Endodermal cell (in vitro differentiated cells): ENCODE measurements around the gene PTPRS. TPM values are rescaled to one million over a fixed set of nuclear protein-coding genes. Genes with fewer than 3 reads are reported as not detected.

Experiments used
- DNase-seq: peaks from one replicate; pipeline ENCODE4 v3.0.0-alpha.2; 2017
- H3K27ac ChIP-seq: 2 replicates; pipeline ENCODE4 v1.5.1; 2013; ENCODE audit warnings: mild to moderate bottlenecking, low read depth, low read length, moderate library complexity
- H3K27me3 ChIP-seq: 2 replicates; pipeline ENCODE4 v1.6.1; 2013; ENCODE audit warnings: mild to moderate bottlenecking, low read length, moderate library complexity; ENCODE audit not compliant: insufficient read depth, control insufficient read depth, poor library complexity, severe bottlenecking
- H3K36me3 ChIP-seq: 2 replicates; pipeline ENCODE4 v1.7.0; 2013; ENCODE audit warnings: mild to moderate bottlenecking, low read length, moderate library complexity; ENCODE audit not compliant: control insufficient read depth, insufficient read depth
- H3K4me1 ChIP-seq: one replicate; pipeline ENCODE4 v1.7.0; 2013; ENCODE audit warnings: low read length; ENCODE audit not compliant: control insufficient read depth, insufficient read depth
- H3K4me3 ChIP-seq: 2 replicates; pipeline ENCODE4 v1.5.1; 2013; ENCODE audit warnings: mild to moderate bottlenecking, low read length, moderate library complexity
- H3K9ac ChIP-seq: 2 replicates; pipeline ENCODE4 v1.6.1; 2013; ENCODE audit warnings: mild to moderate bottlenecking, low read length, moderate library complexity; ENCODE audit not compliant: poor library complexity, severe bottlenecking; ENCODE audit errors: extremely low read depth
- H3K9me3 ChIP-seq: 2 replicates; pipeline ENCODE4 v1.6.1; 2013; ENCODE audit warnings: mild to moderate bottlenecking, low read length, moderate library complexity; ENCODE audit not compliant: control insufficient read depth
- H3K27ac Mint-ChIP-seq: 2 replicates; pipeline ENCODE4 v1.8.0; 2020; ENCODE audit warnings: mixed read lengths
- H3K27me3 Mint-ChIP-seq: 2 replicates; pipeline ENCODE4 v1.8.0; 2021; ENCODE audit warnings: mild to moderate bottlenecking, mixed read lengths; ENCODE audit not compliant: insufficient read depth
- H3K36me3 Mint-ChIP-seq: 2 replicates; pipeline ENCODE4 v1.8.0; 2020; ENCODE audit warnings: low read depth, mixed read lengths
- H3K4me1 Mint-ChIP-seq: 2 replicates; pipeline ENCODE4 v1.8.0; 2020; ENCODE audit warnings: mixed read lengths
- H3K4me3 Mint-ChIP-seq: 2 replicates; pipeline ENCODE4 v1.8.0; 2020; ENCODE audit warnings: mild to moderate bottlenecking, moderate library complexity, mixed read lengths
- H3K9me3 Mint-ChIP-seq: 2 replicates; pipeline ENCODE4 v1.8.0; 2020; ENCODE audit warnings: mild to moderate bottlenecking, mixed read lengths
- WGBS, 2 experiments: methylation state at CpG; one replicate each; pipeline versions ENCODE4 v1.1.5 to v1.1.7; 2013; ENCODE audit warnings: missing lambda C conversion rate in 2 of 2, mixed read lengths in 1 of 2; ENCODE audit not compliant: insufficient coverage in 1 of 2, insufficient read length in 1 of 2; 5-methylcytosine and 5-hydroxymethylcytosine counted together
- total RNA-seq, 2 donors: library from RNA; stranded (reverse); fragmentation: NEBNext Ultra II Directional in 1 of 2; extraction: Animal tissue kit (Norgen Biotek cat#: 25700) in 1 of 2; gene quantifications; 2 replicates in 1 of 2; 3 replicates in 1 of 2; pipeline ENCODE4 v1.2.1, GENCODE V29; 2021
- TF ChIP-seq, protein P1 (sequence below): fragments of 200-600 bp; sonication (generic); conservative IDR thresholded peaks from 2 replicates; pipeline ENCODE4 v1.5.0; 2021; ENCODE audit warnings: antibody characterized with exemption, mild to moderate bottlenecking

The PTPRS gene
- total RNA-seq, 2 donors from 2014 or later = 226 to 248 TPM

DNA sequence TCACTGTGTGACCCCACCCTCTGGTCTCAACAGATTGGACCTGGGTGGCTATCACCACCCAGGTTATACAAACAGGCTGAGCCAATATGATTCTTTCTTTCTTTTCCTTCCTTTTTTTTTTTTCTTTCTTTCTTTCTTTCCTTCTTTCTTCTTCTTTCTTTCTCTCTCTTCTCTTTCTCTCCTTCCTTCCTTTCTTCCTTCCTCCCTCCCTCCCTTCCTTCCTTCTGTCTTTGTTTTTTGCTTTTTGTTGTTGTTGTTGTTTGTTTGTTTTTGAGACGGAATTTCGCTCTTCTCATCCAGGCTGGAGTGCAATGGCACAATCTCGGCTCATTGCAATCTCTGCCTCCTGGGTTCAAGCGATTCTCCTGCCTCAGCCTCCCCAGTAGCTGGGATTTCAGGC, 17.0 kb upstream of the PTPRS start:
- no peaks in the 10 kb centered on the region for H3K9me3 Mint-ChIP-seq
- Histone ChIP-seq H3K9me3 (no peaks in the 10 kb centered on the region), H3K4me1 (no peaks in the 10 kb centered on the region), H3K27me3 (no peaks in the 10 kb centered on the region), H3K36me3 (no peaks in the 10 kb centered on the region), H3K27ac (no peak overlapping the region), H3K9ac (no peak overlapping the region), H3K4me3 (no peak overlapping the region)
- no peak for DNase-seq
- H3K4me3 Mint-ChIP-seq = no peak overlapping the region
- TF ChIP-seq, protein P1, sequence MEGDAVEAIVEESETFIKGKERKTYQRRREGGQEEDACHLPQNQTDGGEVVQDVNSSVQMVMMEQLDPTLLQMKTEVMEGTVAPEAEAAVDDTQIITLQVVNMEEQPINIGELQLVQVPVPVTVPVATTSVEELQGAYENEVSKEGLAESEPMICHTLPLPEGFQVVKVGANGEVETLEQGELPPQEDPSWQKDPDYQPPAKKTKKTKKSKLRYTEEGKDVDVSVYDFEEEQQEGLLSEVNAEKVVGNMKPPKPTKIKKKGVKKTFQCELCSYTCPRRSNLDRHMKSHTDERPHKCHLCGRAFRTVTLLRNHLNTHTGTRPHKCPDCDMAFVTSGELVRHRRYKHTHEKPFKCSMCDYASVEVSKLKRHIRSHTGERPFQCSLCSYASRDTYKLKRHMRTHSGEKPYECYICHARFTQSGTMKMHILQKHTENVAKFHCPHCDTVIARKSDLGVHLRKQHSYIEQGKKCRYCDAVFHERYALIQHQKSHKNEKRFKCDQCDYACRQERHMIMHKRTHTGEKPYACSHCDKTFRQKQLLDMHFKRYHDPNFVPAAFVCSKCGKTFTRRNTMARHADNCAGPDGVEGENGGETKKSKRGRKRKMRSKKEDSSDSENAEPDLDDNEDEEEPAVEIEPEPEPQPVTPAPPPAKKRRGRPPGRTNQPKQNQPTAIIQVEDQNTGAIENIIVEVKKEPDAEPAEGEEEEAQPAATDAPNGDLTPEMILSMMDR = no peak
- no peak overlapping the region for H3K27ac Mint-ChIP-seq
- peaks cover 51% of the 10 kb centered on the region for H3K27me3 Mint-ChIP-seq
- no peaks in the 10 kb centered on the region for H3K4me1 Mint-ChIP-seq
- 80% methylated on average over 1 to 4 of the region's 4 CpGs for WGBS, 2 experiments
- H3K36me3 Mint-ChIP-seq = no peaks in the 10 kb centered on the region

DNA sequence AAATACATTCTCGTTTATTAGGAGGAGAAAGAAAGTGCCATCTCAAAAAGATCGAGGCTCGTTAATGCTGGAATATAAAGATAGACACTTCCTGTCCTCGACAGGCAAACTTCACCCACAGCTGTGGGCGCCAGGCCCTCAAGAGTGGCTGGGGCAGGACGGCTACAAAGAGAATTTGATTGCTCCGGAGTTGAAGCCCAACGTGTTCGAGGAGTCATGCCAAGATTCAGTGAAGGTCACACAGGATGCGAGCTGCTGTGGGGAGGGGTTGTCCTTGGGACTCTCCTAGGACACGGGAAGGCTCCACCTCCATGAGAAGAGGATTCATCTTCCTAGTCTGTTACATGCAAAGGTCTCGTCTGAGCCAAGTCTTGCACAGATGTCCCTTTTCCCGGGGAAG, 16.3 kb upstream of the PTPRS start:
- no peak overlapping the region for H3K4me3 Mint-ChIP-seq
- H3K27me3 Mint-ChIP-seq = peaks cover 50% of the 10 kb centered on the region
- no peak overlapping the region for H3K4me3 ChIP-seq
- H3K27me3 ChIP-seq = no peaks in the 10 kb centered on the region
- H3K9me3 ChIP-seq = no peaks in the 10 kb centered on the region
- H3K27ac ChIP-seq = no peak overlapping the region
- TF ChIP-seq, protein P1 = no peak
- H3K9ac ChIP-seq = no peak overlapping the region
- no peaks in the 10 kb centered on the region for H3K36me3 Mint-ChIP-seq
- H3K4me1 Mint-ChIP-seq = peaks cover 5% of the 10 kb centered on the region
- no peaks in the 10 kb centered on the region for H3K9me3 Mint-ChIP-seq
- no peaks in the 10 kb centered on the region for H3K4me1 ChIP-seq
- WGBS, 2 experiments = 74 to 86% methylated on average over 11 to 13 of the region's 13 CpGs
- no peak overlapping the region for H3K27ac Mint-ChIP-seq
- DNase-seq = no peak
- H3K36me3 ChIP-seq = no peaks in the 10 kb centered on the region

DNA sequence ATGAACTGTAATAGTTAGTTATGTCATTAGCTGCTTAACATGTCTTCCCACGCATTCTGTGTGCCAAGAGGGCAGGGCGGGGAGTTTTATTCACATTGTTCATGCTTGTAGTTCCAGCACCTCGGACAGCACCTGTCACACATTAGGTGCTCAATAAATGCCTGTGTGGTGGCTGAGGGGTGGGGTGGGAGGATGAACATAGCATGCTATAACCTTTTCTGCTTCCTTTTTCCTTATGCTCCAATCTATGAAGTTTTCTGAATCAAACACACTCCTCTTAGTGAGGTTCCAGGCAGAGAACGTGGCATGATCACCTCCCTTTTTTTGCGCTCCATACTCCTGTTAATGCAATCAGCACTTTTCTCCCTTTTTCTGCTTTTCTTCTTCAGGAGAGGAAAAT, 15.8 kb upstream of the PTPRS start:
- Mint-ChIP-seq H3K4me1 (peaks cover 5% of the 10 kb centered on the region), H3K36me3 (no peaks in the 10 kb centered on the region), H3K27ac (no peak overlapping the region), H3K9me3 (no peaks in the 10 kb centered on the region), H3K4me3 (no peak overlapping the region), H3K27me3 (peaks cover 45% of the 10 kb centered on the region)
- no peak overlapping the region for H3K4me3 ChIP-seq
- no peak for DNase-seq
- H3K27ac ChIP-seq = no peak overlapping the region
- H3K27me3 ChIP-seq = no peaks in the 10 kb centered on the region
- no peaks in the 10 kb centered on the region for H3K9me3 ChIP-seq
- 64 to 87% methylated on average over 2 to 5 of the region's 5 CpGs for WGBS, 2 experiments
- H3K4me1 ChIP-seq = no peaks in the 10 kb centered on the region
- no peaks in the 10 kb centered on the region for H3K36me3 ChIP-seq
- H3K9ac ChIP-seq = no peak overlapping the region
- TF ChIP-seq, protein P1 = no peak
